Right lobe of liver (tissue), 4 donors: ENCODE measurements around the gene CD300LB.

Source experiments
- POLR2A ChIP-seq: fragments of 450-650 bp; IDR thresholded peaks from one replicate; pipeline ENCODE4 v1.6.1; 2017; ENCODE audit warnings: antibody characterized with exemption, mild to moderate bottlenecking
- TF ChIP-seq, protein P1 (sequence below), 4 donors: fragments of 200-600 bp in 3 of 4; fragments of 450-650 bp in 1 of 4; IDR thresholded peaks; one replicate each; pipeline versions ENCODE4 v1.5.1 to v1.8.0; 2016 to 2022; ENCODE audit warnings: antibody characterized with exemption in 4 of 4, mild to moderate bottlenecking in 2 of 4
- donor health status: DM: no; HTN: no; CAD: no.
- donor health status: DM: no; HTN: no; CAD: no.
- donor health status: DM: no; HTN: yes; CAD: no.

DNA sequence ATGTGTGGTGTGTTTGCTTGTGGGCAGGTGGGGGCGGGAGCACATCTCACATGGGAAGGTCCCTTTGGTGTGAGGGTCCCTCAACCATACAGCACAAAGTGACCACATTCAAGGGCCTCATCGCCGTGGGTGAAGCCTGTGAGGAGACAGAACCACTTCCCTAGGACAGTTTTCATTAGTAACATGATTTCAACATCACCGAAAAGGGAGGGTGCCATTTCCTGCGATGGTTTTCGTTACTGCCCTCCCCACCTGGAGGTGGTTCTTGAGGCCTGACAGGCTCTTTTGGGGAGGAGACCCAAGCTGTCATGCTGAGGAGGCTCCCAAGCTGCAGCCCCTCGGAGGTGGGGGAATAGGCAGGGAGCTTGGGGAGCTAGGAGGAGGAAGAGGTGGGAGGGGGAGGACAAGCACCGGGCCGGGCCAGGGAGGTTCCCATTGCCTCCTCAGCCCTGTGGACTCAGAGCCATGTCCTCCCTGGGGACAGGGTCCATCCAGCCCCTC, 9.5 kb downstream of the CD300LB start:
- TF ChIP-seq, protein P1, sequence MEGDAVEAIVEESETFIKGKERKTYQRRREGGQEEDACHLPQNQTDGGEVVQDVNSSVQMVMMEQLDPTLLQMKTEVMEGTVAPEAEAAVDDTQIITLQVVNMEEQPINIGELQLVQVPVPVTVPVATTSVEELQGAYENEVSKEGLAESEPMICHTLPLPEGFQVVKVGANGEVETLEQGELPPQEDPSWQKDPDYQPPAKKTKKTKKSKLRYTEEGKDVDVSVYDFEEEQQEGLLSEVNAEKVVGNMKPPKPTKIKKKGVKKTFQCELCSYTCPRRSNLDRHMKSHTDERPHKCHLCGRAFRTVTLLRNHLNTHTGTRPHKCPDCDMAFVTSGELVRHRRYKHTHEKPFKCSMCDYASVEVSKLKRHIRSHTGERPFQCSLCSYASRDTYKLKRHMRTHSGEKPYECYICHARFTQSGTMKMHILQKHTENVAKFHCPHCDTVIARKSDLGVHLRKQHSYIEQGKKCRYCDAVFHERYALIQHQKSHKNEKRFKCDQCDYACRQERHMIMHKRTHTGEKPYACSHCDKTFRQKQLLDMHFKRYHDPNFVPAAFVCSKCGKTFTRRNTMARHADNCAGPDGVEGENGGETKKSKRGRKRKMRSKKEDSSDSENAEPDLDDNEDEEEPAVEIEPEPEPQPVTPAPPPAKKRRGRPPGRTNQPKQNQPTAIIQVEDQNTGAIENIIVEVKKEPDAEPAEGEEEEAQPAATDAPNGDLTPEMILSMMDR (IDR thresholded peaks at IDR 0.05) = no peak
- no peak for TF ChIP-seq POLR2A
